ENCODE results near the gene CTDSPL2. TPM values are rescaled to one million over a fixed set of nuclear protein-coding genes. Genes with fewer than 3 reads are reported as not detected.

The CTDSPL2 gene
- total RNA-seq, 1 experiment from 2014 or later, result 98.0 TPM

GRCh38 chr15:44535092-44535491 lies 107.7 kb downstream of the CTDSPL2 start:
- H3K9me3 ChIP-seq (ENCODE audit: low read length), result no peaks in the 10 kb centered on the region
- no peak for TF ChIP-seq EZH2phosphoT487 (IDR thresholded peaks at IDR 0.05; ENCODE audit: borderline replicate concordance, low read length)
- TF ChIP-seq EZH2 (IDR thresholded peaks at IDR 0.05; ENCODE audit: low read length, unreplicated experiment), result no peak
- TF ChIP-seq, protein P1, sequence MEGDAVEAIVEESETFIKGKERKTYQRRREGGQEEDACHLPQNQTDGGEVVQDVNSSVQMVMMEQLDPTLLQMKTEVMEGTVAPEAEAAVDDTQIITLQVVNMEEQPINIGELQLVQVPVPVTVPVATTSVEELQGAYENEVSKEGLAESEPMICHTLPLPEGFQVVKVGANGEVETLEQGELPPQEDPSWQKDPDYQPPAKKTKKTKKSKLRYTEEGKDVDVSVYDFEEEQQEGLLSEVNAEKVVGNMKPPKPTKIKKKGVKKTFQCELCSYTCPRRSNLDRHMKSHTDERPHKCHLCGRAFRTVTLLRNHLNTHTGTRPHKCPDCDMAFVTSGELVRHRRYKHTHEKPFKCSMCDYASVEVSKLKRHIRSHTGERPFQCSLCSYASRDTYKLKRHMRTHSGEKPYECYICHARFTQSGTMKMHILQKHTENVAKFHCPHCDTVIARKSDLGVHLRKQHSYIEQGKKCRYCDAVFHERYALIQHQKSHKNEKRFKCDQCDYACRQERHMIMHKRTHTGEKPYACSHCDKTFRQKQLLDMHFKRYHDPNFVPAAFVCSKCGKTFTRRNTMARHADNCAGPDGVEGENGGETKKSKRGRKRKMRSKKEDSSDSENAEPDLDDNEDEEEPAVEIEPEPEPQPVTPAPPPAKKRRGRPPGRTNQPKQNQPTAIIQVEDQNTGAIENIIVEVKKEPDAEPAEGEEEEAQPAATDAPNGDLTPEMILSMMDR (conservative IDR thresholded peaks at IDR 0.05; ENCODE audit: low read depth, low read length), result no peak
- ATAC-seq (no peak), DNase-seq (no peak)
- H3K4me3 ChIP-seq (ENCODE audit: low read length), result peak overlapping the region; percentile 78; the same call in 1 of the 2 replicates
- H3K4me1 ChIP-seq (ENCODE audit: insufficient read depth, low read length), result peaks cover 16% of the 10 kb centered on the region; the same call in 1 of the 2 replicates
- peaks cover 44% of the 10 kb centered on the region for H3K79me2 ChIP-seq (ENCODE audit: low read length)
- no TSS peak for BruUV-seq (replicated peaks)
- intact Hi-C loops (cut with micrococcal nuclease), result loop anchor here (5.0 kb wide), 1 partner anchor 108 kb away; the partner anchor contains the start of gene CTDSPL2
- no peak overlapping the region for H2AFZ ChIP-seq (ENCODE audit: low read length)
- ChIA-PET POLR2A (ENCODE audit: unreplicated experiment) (no interaction called here), CTCF (no interaction called here)
- H3K36me3 ChIP-seq (ENCODE audit: low read depth, low read length), result peaks cover 7% of the 10 kb centered on the region; the same call in 1 of the 2 replicates
- peak overlapping the region; percentile 94 for H3K4me2 ChIP-seq (ENCODE audit: low read length)
- no peaks in the 10 kb centered on the region for H3F3A ChIP-seq (ENCODE audit: low read length, unreplicated experiment)
- H3K27me3 ChIP-seq (ENCODE audit: low read length), result no peaks in the 10 kb centered on the region
- no peak overlapping the region for H3K9ac ChIP-seq (ENCODE audit: low read length)
- H3K27ac ChIP-seq (ENCODE audit: low read length), result no peak overlapping the region
- H4K20me1 ChIP-seq (ENCODE audit: low read length), result peaks cover 15% of the 10 kb centered on the region
- no peaks in the 10 kb centered on the region for H3K9me2 ChIP-seq (replicated peaks; ENCODE audit: low read length)

- Histone ChIP-seq H3K36me3 (ENCODE audit: low read depth, low read length) (peaks cover 11% of the 10 kb centered on the region), H2AFZ (ENCODE audit: low read length) (peak overlapping the region; percentile 75), H3K4me1 (ENCODE audit: insufficient read depth, low read length) (peaks cover 20% of the 10 kb centered on the region), H3F3A (ENCODE audit: low read length, unreplicated experiment) (no peaks in the 10 kb centered on the region), H3K9ac (ENCODE audit: low read length) (peak overlapping the region; percentile 84), H3K9me2 (replicated peaks; ENCODE audit: low read length) (no peaks in the 10 kb centered on the region), H3K27ac (ENCODE audit: low read length) (peak overlapping the region; percentile 82), H4K20me1 (ENCODE audit: low read length) (peaks cover 20% of the 10 kb centered on the region), H3K9me3 (ENCODE audit: low read length) (no peaks in the 10 kb centered on the region), H3K79me2 (ENCODE audit: low read length) (peaks cover 50% of the 10 kb centered on the region), H3K4me3 (ENCODE audit: low read length) (peak overlapping the region; percentile 78), H3K27me3 (ENCODE audit: low read length) (no peaks in the 10 kb centered on the region), H3K4me2 (ENCODE audit: low read length) (peak overlapping the region; percentile 94)
- BruUV-seq (replicated peaks), result TSS peak; percentile 67
- ATAC-seq (no peak), DNase-seq (peak; percentile 41)
- no peak for TF ChIP-seq EZH2 (IDR thresholded peaks at IDR 0.05; ENCODE audit: low read length, unreplicated experiment)
- TF ChIP-seq, protein P1 (conservative IDR thresholded peaks at IDR 0.05; ENCODE audit: low read depth, low read length), result no peak
- TF ChIP-seq EZH2phosphoT487 (IDR thresholded peaks at IDR 0.05; ENCODE audit: borderline replicate concordance, low read length), result no peak
- intact Hi-C loops (cut with micrococcal nuclease), result loop anchor here (5.0 kb wide), 1 partner anchor 108 kb away; the partner anchor contains the start of gene CTDSPL2
- CTCF ChIA-PET, result no interaction called here
- POLR2A ChIA-PET (ENCODE audit: unreplicated experiment), result no interaction called here
Measured at GRCh38 chr15:44535523-44536301, 108.3 kb downstream of the CTDSPL2 start.
